HTERT RPE-1 (cell line): ENCODE measurements around the gene SHTN1.

Source experiments
- in situ Hi-C: fragments of 300-500 bp; cut with MboI; formaldehyde crosslinking; loops from 4 replicates; pipeline ENCODE4 v1.14.3; 2020; ENCODE audit warnings: low sequenced_read_pairs

SHTN1 gene, protein sequence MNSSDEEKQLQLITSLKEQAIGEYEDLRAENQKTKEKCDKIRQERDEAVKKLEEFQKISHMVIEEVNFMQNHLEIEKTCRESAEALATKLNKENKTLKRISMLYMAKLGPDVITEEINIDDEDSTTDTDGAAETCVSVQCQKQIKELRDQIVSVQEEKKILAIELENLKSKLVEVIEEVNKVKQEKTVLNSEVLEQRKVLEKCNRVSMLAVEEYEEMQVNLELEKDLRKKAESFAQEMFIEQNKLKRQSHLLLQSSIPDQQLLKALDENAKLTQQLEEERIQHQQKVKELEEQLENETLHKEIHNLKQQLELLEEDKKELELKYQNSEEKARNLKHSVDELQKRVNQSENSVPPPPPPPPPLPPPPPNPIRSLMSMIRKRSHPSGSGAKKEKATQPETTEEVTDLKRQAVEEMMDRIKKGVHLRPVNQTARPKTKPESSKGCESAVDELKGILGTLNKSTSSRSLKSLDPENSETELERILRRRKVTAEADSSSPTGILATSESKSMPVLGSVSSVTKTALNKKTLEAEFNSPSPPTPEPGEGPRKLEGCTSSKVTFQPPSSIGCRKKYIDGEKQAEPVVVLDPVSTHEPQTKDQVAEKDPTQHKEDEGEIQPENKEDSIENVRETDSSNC

GRCh38 chr10:117005026-117005526 is at the start of gene SHTN1:
Gene SHTN1, minus strand, starts transcription at chr10:117005187. Its CDS starts 108 bp downstream, at chr10:117005079.
- in situ Hi-C loops = no loop called here

DNA sequence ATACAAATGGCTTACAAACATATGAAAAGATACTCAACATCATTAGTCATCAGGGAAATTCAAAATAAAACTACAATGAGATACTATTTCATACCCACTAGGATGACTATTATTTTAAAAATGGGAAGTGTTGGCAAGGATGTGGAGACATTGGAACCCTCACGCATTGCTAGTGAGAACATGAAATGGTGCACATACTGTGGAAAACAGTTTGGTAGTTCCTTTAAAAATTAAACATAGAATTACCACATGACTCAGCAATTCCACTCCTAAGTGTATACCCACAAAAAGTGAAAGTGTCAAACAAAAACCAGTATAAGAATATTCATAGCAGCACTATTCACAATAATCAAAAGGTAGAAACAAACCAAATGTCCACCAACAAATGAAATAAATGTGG is 48.5 kb upstream of the SHTN1 start:
- in situ Hi-C loops = no loop called here

GRCh38 chr10:117047947-117048346 is 43.0 kb upstream of the SHTN1 start:
- in situ Hi-C loops = no loop called here

DNA sequence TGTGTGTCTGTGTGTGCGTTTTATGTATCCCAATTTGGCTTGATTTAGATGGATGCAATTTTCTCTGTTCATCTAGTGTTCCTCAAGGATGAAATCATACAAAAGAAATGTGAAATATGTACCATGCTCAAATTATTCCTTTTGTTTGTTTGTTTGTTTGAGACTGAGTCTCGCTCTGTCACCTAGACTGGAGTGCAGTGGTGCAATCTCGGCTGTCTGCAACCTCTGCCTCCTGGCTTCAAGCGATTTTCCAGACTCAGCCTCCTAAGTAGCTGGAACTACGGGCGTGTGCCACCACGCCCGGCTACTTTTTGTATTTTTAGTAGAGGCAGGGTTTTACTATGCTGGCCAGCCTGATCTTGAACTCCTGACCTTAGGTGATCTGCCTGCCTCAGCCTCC is 11.3 kb upstream of the SHTN1 start:
- in situ Hi-C loops = no loop called here

DNA sequence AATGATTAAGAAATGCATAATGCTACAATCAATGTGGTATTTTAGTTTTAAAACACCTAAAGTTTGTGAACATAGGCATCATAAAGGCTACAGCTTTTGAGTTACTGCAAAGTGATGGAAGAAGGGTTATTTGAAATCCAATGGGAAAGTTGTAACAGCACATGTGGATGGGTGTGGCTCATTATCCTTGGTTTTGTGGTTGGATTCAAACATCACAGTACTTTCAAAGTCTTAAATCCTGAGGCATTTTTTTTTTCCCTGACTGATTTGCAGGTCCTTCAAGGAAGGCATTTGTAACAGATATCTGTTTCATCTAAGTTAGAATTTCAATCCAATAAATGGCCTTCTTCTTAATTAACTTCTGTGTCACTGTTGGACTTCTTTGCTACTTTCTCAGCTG is 9.8 kb upstream of the SHTN1 start:
- in situ Hi-C loops = no loop called here

GRCh38 chr10:117007080-117007479 is 2.1 kb upstream of the SHTN1 start:
- in situ Hi-C loops = no loop called here

- in situ Hi-C loops = no loop called here
These were observed 604 bp upstream of the SHTN1 start for GRCh38 chr10:117005527-117006055.

GRCh38 chr10:117004227-117005025 is 561 bp downstream of the SHTN1 start:
- in situ Hi-C loops = no loop called here

DNA sequence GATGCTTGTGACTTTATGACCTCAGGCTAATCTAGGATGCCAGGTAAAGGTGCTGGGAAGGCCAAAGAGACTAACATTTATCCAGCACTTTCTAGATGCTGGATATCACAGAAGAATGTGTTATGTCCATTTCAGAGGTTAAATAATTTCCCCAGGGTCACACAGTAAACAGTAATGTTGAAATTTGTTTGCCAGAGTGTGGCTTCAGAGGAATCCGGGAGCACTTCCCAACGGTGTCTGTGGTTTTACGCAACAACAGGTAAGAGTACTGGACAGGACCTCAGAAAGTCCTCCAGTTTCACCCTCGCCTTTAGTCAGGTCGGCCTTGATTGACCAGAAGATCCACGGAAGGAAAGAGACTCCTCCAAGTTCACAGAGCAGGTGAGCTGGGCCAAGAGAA is 1.7 kb downstream of the SHTN1 start:
- in situ Hi-C loops = no loop called here

DNA sequence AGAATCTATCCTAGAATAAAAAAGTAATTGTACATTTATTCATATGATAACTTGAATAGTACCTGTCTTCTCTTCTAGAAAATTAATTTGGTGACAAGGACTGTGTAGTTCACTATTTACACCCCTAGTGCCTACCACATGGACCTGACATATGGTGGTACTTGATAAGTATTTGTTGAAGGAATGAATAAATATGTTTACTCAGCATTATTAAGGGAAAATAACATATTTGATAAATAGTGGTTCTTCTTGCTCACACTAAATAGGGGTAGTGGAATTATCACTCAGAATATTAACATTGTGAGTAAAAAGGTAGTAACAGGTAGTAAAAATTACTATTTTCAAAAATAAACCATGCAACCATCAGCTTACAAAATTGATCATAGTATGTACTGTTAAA is 2.8 kb downstream of the SHTN1 start:
- in situ Hi-C loops = no loop called here

GRCh38 chr10:117001144-117001543 is 3.8 kb downstream of the SHTN1 start:
- in situ Hi-C loops = no loop called here

DNA sequence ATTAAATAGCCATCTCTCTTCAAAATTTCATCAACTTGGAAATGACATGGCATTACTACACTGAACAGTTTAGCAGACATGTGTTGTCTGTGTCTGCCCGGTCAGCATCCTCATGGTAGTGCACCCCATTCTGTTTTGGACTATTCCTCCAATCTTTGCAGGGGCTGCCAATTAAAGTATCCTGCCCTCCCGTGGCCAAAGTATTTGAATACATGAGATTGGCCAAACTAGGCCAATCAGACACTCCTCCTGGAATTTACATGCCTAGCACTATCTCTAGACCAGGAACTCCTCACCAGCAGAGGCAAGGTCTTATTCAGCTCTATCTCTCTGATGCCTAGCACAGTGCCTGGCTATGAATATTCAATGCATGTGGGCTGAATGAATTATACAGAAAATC is 4.4 kb downstream of the SHTN1 start:
- in situ Hi-C loops = no loop called here

DNA sequence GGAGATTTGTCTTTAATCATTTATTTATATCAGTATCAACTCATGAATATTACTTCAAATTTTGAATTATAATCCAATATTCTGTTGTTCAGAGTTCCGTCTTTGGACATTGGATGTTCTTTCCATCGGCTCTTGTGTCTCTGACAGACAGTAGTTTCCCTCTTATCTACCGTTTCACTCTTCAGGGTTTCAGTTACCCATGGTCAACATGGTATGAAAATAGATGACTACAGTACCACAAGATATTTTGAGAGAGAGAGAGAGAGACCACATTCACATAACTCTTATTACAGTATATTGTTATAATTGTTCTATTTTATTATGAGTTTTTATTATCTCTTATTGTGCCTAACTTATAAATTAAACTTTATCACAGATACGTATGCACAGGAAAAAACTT is 6.8 kb downstream of the SHTN1 start:
- in situ Hi-C loops = no loop called here

DNA sequence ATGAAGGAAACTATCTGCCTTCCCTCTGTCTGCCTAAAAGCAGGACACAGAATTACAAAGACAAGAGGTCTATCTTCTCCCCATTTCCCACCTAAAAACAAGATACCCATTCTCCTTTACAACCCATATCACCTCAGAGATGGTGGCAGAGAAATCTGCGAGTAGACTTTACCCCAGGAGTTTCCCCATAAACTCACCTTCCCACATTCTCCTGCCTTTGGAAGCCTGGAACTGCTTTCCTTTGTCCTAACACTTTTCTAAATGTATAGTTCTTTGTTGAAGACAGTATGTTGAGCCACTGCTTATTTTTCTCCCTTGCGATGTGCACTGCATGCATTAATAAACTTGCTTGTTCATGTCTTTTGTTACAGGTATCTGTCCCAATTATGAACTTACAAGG is 8.0 kb downstream of the SHTN1 start:
- in situ Hi-C loops = no loop called here

DNA sequence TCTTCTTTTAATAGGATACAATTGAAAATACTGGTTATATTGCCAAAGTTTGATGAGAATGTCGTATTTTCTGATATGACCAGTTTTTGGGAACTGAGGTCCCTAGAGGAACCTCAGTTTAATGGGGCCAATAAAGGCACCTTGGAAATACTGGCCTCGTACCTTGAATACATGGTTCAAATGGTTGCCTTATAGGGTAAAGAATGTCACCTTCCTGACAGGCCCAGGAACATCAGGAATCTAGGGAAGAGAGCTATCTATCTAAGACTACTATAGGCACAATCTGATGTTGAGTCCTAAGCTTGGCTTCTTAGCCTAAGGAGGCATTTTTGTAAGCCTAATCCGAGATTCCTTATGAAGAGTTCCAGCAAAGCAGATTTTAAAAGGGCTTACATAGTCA is 9.3 kb downstream of the SHTN1 start:
- in situ Hi-C loops = no loop called here

DNA sequence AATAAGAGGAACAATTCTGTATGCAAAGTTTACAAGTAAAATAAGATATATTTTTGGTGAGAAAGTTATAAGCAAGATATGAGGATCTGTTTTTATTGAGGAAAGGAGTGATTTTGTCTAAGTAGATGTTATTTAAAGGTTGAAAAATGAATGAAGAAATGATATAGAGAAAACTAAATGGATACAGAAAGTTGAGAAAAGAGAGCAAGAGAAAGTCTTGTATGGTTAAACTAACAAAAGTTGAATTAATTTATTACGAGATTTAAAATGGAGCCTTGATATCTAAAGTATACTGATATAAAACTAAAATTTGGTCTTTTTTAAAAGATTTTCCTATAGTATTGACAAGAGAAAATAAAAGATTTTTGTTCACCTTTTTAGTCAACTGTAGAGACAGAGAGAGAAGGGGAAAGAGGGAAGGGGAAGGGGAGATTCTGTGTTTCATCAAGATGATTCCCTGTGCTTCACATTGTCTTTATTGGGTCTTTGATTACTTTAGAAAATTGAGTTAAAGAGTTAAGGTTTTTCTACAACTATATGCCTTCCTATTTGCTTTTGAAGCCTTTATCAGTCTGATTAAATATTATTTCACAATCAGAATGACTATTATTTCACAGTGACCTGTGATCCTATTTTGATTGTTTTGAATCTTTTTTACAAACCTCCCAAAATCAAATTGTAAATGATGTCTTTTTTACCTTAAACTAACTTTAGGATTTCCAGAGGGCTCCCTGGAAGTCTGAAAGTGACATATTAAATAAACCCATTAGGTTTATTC is 10.7 kb downstream of the SHTN1 start:
- in situ Hi-C loops = no loop called here

- in situ Hi-C loops = no loop called here
These were observed 11.4 kb downstream of the SHTN1 start for GRCh38 chr10:116993610-116994009.

GRCh38 chr10:116992183-116992582 is 12.8 kb downstream of the SHTN1 start:
- in situ Hi-C loops = no loop called here

- in situ Hi-C loops = no loop called here
These were observed 14.6 kb downstream of the SHTN1 start for GRCh38 chr10:116990276-116990800.

DNA sequence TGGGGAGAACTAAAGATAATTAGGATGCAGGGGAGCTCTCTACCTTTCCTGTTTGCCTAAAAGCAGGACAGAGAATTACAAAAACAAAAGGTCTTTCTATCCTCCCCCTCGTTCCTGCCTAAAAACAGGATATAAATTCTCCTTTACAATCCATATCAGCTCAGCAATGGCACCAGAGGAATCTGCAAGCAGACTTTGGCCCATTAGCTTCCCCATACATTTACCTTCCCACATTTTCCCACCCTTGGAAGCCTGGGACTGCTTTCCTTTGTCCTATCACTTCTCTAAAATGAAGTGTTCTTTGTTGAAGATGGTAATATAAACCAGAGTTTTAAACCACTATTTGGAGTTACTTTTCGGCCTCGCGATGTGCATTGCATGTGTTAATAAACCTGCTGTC is 15.5 kb downstream of the SHTN1 start:
- in situ Hi-C loops = no loop called here
